ENCODE measurements around the gene ZNF90. TPM values are rescaled to one million over a fixed set of nuclear protein-coding genes. Genes with fewer than 3 reads are reported as not detected.
"Not testable (repeated sequence)": the region's sequence is repeated elsewhere in the genome, so short reads cannot be mapped to it uniquely, and the experiment has no call there.

ZNF90 gene
- total and polyA plus RNA-seq, 7 donors: 0.10 to 0.45 (median 0.26) TPM; not detected in 1

DNA sequence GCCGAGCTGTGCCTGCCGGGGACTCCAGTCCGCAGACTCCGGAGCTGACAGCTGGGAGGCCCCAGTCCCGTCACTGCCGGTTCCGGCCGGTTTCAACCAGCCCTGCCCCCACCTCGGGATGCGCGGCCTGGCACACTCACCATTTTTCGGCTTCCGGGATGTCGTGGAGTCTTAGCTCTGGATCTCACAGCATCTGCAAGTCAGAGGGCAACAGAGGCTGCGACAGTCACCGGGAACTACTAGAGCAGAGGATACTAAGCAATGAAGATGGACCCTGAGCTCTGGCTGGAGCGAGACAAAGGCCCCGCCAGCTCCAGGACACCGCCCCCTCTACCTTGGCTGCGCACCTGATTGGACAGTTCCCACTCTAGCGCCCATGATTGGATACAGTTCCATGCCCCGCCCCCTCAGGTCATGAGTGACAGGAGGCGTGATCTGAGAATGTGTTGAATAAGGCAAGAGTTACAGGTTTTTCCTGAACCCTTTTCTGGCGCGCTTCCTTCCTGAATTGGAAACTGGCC, 38.5 kb upstream of the ZNF90 start, which contains the start of gene ZNF682:
TSS of gene ZNF682 (minus strand) at position 303 of the 521 bp plus-strand sequence. CDS start at position 143, 160 bp downstream.
- TF ChIP-seq, protein P1, sequence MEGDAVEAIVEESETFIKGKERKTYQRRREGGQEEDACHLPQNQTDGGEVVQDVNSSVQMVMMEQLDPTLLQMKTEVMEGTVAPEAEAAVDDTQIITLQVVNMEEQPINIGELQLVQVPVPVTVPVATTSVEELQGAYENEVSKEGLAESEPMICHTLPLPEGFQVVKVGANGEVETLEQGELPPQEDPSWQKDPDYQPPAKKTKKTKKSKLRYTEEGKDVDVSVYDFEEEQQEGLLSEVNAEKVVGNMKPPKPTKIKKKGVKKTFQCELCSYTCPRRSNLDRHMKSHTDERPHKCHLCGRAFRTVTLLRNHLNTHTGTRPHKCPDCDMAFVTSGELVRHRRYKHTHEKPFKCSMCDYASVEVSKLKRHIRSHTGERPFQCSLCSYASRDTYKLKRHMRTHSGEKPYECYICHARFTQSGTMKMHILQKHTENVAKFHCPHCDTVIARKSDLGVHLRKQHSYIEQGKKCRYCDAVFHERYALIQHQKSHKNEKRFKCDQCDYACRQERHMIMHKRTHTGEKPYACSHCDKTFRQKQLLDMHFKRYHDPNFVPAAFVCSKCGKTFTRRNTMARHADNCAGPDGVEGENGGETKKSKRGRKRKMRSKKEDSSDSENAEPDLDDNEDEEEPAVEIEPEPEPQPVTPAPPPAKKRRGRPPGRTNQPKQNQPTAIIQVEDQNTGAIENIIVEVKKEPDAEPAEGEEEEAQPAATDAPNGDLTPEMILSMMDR (IDR thresholded peaks at IDR 0.05): no peak
- peak within 1 kb of the TSS; percentile 78 for H3K4me3 ChIP-seq
- H3K27ac ChIP-seq: peak within 1 kb of the TSS; percentile 54
- DNase-seq (peak; percentile 92 to 94), ATAC-seq (peak; percentile 96 to 99 (median 96))
- H3K4me1 ChIP-seq: no peaks in the 10 kb centered on the region
- intact Hi-C loops (cut with DNase I): no loop called here
- no peaks in the 10 kb centered on the region for H3K36me3 ChIP-seq (ENCODE audit: insufficient read depth in 1 of 2, low read depth in 1 of 2)
- H3K9me3 ChIP-seq: no peaks in the 10 kb centered on the region
- peaks cover 0 to 3% (median 0%) of the 10 kb centered on the region in 3 donors for H3K27me3 ChIP-seq (ENCODE audit: insufficient read depth in 3 of 3, low read length in 2 of 3)
- 0 to 1% (median 1%) methylated on average over 25 of the region's 25 CpGs for WGBS, 3 donors

DNA sequence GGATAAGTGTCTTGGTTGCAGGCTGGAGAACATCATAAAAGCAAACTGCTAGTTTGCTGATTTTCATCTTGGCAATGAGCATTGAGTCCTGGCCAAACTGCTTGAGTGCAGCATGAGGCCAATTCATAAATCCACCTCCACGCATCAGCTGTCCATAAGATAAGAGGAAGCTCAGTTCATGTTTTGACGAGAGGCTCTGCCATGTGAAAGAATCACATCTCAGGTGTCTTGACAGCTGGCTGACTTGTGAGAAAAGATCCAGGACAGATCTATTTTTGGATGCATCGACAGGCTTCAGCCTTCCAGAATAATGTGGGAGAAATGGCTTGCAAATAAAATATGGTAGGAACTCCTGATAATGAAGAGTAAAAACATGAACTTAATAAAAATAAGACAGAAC, 33.1 kb upstream of the ZNF90 start:
- Histone ChIP-seq H3K9me3 (no peaks in the 10 kb centered on the region), H3K27me3 (ENCODE audit: insufficient read depth in 3 of 3, low read length in 2 of 3) (no peaks in the 10 kb centered on the region), H3K4me3 (no peak overlapping the region), H3K27ac (no peak overlapping the region), H3K4me1 (no peaks in the 10 kb centered on the region), H3K36me3 (ENCODE audit: insufficient read depth in 1 of 2, low read depth in 1 of 2) (no peaks in the 10 kb centered on the region)
- DNase-seq: no peak
- intact Hi-C loops (cut with DNase I): no loop called here
- ATAC-seq: peak in 1 of 4 donors; percentile 56
- WGBS, 3 donors: 17 to 36% (median 27%) methylated on average over 3 of the region's 3 CpGs
- TF ChIP-seq, protein P1 (IDR thresholded peaks at IDR 0.05): no peak

DNA sequence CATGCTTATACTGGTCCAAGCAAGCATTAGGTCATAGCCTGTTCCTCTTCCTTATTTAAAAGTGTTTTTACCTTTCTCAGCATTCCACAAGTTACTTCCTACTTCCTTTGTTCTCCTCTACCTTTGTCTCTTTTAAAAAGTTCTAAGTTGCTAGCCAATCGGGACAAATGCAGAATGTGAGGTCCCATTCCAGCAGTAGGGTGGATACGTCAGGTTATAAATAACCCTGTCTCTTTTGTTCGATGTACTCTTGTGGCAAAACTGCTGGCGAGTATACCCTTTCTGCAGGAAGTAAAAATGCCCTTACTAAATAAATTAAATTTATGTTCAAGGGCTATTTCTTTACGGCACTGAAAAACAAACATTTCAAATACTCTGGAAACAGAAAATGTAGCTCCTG, 32.1 kb upstream of the ZNF90 start:
- H3K9me3 ChIP-seq; intact Hi-C loops (cut with DNase I); H3K27ac ChIP-seq; H3K4me1 ChIP-seq; H3K4me3 ChIP-seq; ATAC-seq; H3K36me3 ChIP-seq (ENCODE audit: insufficient read depth in 1 of 2, low read depth in 1 of 2); H3K27me3 ChIP-seq (ENCODE audit: insufficient read depth in 3 of 3, low read length in 2 of 3); DNase-seq: not testable (repeated sequence)
- WGBS, 3 donors: 39 to 44% (median 42%) methylated on average over 5 of the region's 5 CpGs

DNA sequence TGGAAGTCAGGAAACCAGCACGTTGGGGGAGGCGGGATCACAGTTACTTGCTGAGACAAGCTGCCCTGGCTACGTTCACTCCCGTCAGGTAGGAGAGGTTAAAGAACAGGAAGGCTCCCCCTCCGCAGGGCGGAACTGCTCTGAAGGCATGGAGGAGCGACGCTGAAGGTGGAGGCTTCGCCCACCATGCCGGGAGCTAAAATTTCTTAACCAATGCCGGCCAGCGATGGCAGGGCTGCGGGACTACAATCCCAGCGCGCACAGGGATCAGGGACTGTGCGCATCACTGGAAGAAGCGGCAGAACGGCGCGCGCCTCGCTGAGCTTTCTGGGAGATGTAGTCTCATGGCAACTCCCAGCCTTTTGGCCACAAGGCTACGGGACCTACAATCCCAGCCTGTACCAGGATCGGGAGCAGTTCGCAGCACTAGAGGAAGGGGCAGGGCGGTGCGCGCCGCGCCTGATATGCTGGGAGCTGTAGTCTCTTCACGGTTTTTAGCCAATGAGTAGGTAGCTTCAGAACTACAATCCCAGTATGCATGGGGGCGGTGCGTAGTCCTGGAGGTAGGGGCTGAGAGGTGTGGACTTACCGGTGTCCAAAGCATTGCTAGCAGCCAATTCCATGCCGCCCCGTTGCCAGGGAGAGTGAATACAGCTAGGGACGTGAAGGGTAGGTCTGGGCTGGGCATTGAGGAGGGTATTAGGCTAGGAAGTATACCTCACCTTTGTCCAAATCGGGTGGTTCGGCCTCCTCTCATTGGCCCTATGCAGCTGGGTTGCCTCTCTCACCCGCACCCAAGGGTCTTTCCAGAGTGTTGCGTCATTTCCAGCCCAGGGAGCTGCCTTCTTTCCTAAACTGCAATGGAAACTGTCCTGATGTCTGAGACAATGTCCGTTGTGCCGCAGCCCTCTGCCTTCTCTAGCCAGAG, 25.7 kb upstream of the ZNF90 start:
- intact Hi-C loops (cut with DNase I): no loop called here
- ATAC-seq (peak; percentile 97 to 99 (median 98)), DNase-seq (peak; percentile 88 to 94)
- Histone ChIP-seq H3K9me3 (no peaks in the 10 kb centered on the region), H3K27ac (peak overlapping the region; percentile 47), H3K4me1 (no peaks in the 10 kb centered on the region), H3K27me3 (ENCODE audit: insufficient read depth in 3 of 3, low read length in 2 of 3) (no peaks in the 10 kb centered on the region), H3K36me3 (ENCODE audit: insufficient read depth in 1 of 2, low read depth in 1 of 2) (no peaks in the 10 kb centered on the region), H3K4me3 (peak overlapping the region; percentile 72)
- TF ChIP-seq, protein P1 (IDR thresholded peaks at IDR 0.05): no peak
- WGBS, 3 donors: 0 to 1% (median 1%) methylated on average over 43 of the region's 43 CpGs

DNA sequence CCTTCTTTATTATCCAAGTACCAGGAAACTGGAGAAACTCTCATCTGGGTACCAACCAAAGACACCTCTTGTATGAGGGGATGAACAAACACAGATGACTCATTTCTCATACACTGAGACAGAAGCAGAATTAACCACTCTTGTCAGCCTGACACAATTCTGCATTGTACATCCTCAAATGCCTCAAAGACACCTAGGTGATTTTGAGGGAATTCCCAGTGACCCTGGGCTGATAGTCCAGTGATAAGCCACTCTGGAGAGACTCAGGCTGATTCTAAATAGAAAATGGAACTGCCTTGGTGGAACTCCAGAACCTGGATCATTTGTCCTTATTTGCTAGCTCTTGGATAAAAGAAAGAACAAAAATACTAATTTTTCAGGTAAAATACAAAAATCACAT, 19.1 kb upstream of the ZNF90 start:
- H3K36me3 ChIP-seq (ENCODE audit: insufficient read depth in 1 of 2, low read depth in 1 of 2); ATAC-seq; H3K27ac ChIP-seq; intact Hi-C loops (cut with DNase I); H3K4me1 ChIP-seq; H3K9me3 ChIP-seq; H3K4me3 ChIP-seq; H3K27me3 ChIP-seq (ENCODE audit: insufficient read depth in 3 of 3, low read length in 2 of 3); DNase-seq: not testable (repeated sequence)
